Bronchial smooth muscle cell (primary cell): ENCODE measurements around the gene ZNF662. TPM values are rescaled to one million over a fixed set of nuclear protein-coding genes. Genes with fewer than 3 reads are reported as not detected.

ENCODE experiments used
- total RNA-seq: library from RNA; depleted of rRNA; stranded (reverse); fragments of >200 nt; gene quantifications from 2 replicates; pipeline ENCODE4 v1.2.1, GENCODE V29; 2014

The ZNF662 gene
- 1.3 and 2.0 TPM in 2 replicates for total RNA-seq

GRCh38 chr3:42906070-42906847, at the start of gene ZNF662:
TSS of gene ZNF662 (plus strand) at chr3:42906142. CDS start at chr3:42908115, 1,973 bp downstream.

GRCh38 chr3:42875325-42876151, 30.4 kb upstream of the ZNF662 start, which contains the start of gene CYP8B1:
TSS of gene CYP8B1 (minus strand) at chr3:42875879. CDS start at chr3:42875816, 63 bp downstream.

Other genes starting within 250 kb of the ZNF662 start
- 0.09 TPM in 1 of 2 replicates, not detected in the other for gene KLHL40, start 220.6 kb upstream of the ZNF662 start, total RNA-seq
- gene HHATL, start 203.3 kb upstream of the ZNF662 start, total RNA-seq = not detected in 2 replicates
- 0.86 and 0.95 TPM in 2 replicates for gene CCDC13, start 132.9 kb upstream of the ZNF662 start, total RNA-seq
- 131 TPM in 2 replicates for gene HIGD1A, start 101.7 kb upstream of the ZNF662 start, total RNA-seq
- 0.26 and 0.32 TPM in 2 replicates for gene ACKR2, start 96.7 kb upstream of the ZNF662 start, total RNA-seq
- gene CYP8B1, start 30.3 kb upstream of the ZNF662 start, total RNA-seq = not detected in 2 replicates
- 0.26 and 3.3 TPM in 2 replicates for gene GASK1A, start 73.2 kb downstream of the ZNF662 start, total RNA-seq
- 7.9 and 15.7 TPM in 2 replicates for gene POMGNT2, start 199.9 kb downstream of the ZNF662 start, total RNA-seq